Small intestine (tissue), 7 donors: ENCODE measurements around the gene PIANP. TPM values are rescaled to one million over a fixed set of nuclear protein-coding genes. Genes with fewer than 3 reads are reported as not detected.

Experiments used
- DNase-seq, 2 donors: peaks; one replicate each; pipeline versions ENCODE4 v3.0.0 to v3.0.0-alpha.2; 2013
- FAIRE-seq: peaks from 2 replicates; lab custom pipeline; 2012; peaks lifted over from hg19 to GRCh38; lab: Jason Lieb, UNC
- H3K27ac ChIP-seq, 3 donors: one replicate each; pipeline ENCODE4 v1.5.1; 2013; ENCODE audit warnings: low read length in 2 of 3, mild to moderate bottlenecking in 2 of 3, control low read depth in 1 of 3, inconsistent platforms in 1 of 3, low read depth in 1 of 3, moderate library complexity in 1 of 3
- H3K27me3 ChIP-seq, 3 donors: one replicate each; pipeline ENCODE4 v1.6.1; 2013; ENCODE audit warnings: low read length in 3 of 3, inconsistent platforms in 1 of 3; ENCODE audit not compliant: control insufficient read depth in 3 of 3, insufficient read depth in 3 of 3
- H3K36me3 ChIP-seq, 3 donors: one replicate each; pipeline ENCODE4 v1.6.1; 2013; ENCODE audit warnings: low read length in 3 of 3, inconsistent platforms in 1 of 3, low read depth in 1 of 3, mild to moderate bottlenecking in 1 of 3, moderate library complexity in 1 of 3; ENCODE audit not compliant: control insufficient read depth in 3 of 3, insufficient read depth in 2 of 3
- H3K4me1 ChIP-seq, 3 donors: one replicate each; pipeline ENCODE4 v1.6.1; 2013; ENCODE audit warnings: low read length in 2 of 3, inconsistent platforms in 1 of 3, low read depth in 1 of 3, mild to moderate bottlenecking in 1 of 3, moderate library complexity in 1 of 3; ENCODE audit not compliant: control insufficient read depth in 3 of 3, insufficient read depth in 2 of 3
- H3K4me3 ChIP-seq, 3 donors: one replicate each; pipeline ENCODE4 v1.5.1; 2013; ENCODE audit warnings: low read length in 3 of 3, control low read depth in 1 of 3, inconsistent platforms in 1 of 3, low read depth in 1 of 3, mild to moderate bottlenecking in 1 of 3, moderate library complexity in 1 of 3
- H3K9me3 ChIP-seq, 2 donors: one replicate each; pipeline ENCODE4 v1.6.1; 2013; ENCODE audit warnings: low read depth in 1 of 2, low read length in 1 of 2; ENCODE audit not compliant: control insufficient read depth in 2 of 2, insufficient read depth in 1 of 2
- WGBS, 3 donors: extraction: QIAGEN DNeasy Blood & Tissue Kit; methylation state at CpG; one replicate each; pipeline ENCODE4 v1.1.7; 2013; 5-methylcytosine and 5-hydroxymethylcytosine counted together
- polyA plus RNA-seq, 4 donors: library from polyadenylated mRNA; stranded (reverse) in 3 of 4; unstranded in 1 of 4; fragments of 200-250 nt in 3 of 4; fragments of 120-200 nt in 1 of 4; gene quantifications; one replicate each; pipeline versions ENCODE4 v1.2.1 to v1.2.3, GENCODE V29; 2013
- donor health status: healthy with polysubstance abuse.
- donor health status: control.
- donor health status: control.
- donor health status: Bipolar disorder and iron deficiency.
- donor health status: healthy.

PIANP gene
- polyA plus RNA-seq, 4 donors = 1.7 to 3.4 TPM; not detected in 2

GRCh38 chr12:6735448-6736191, 35.0 kb upstream of the PIANP start:
- H3K36me3 ChIP-seq = peaks cover 0 to 25% (median 0%) of the 10 kb centered on the region in 3 donors
- 43 to 45% (median 44%) methylated on average over 8 of the region's 8 CpGs for WGBS, 3 donors
- peak overlapping the region in 1 of 3 donors; percentile 8 for H3K27ac ChIP-seq
- peaks cover 0 to 10% (median 2%) of the 10 kb centered on the region in 3 donors for H3K4me1 ChIP-seq
- no peaks in the 10 kb centered on the region for H3K27me3 ChIP-seq
- H3K9me3 ChIP-seq = no peaks in the 10 kb centered on the region
- FAIRE-seq (no peak), DNase-seq (peak; percentile 63 to 67)
- H3K4me3 ChIP-seq = no peak overlapping the region

GRCh38 chr12:6734506-6735387, 34.1 kb upstream of the PIANP start:
- FAIRE-seq (no peak), DNase-seq (peak; percentile 61 to 73)
- no peaks in the 10 kb centered on the region for H3K9me3 ChIP-seq
- 62 to 74% (median 70%) methylated on average over 10 of the region's 10 CpGs for WGBS, 3 donors
- no peak overlapping the region for H3K4me3 ChIP-seq
- H3K4me1 ChIP-seq = peaks cover 0 to 10% (median 2%) of the 10 kb centered on the region in 3 donors
- H3K36me3 ChIP-seq = peaks cover 1 to 34% (median 2%) of the 10 kb centered on the region in 3 donors
- no peaks in the 10 kb centered on the region for H3K27me3 ChIP-seq
- peak overlapping the region in 2 of 3 donors; percentile 8 to 60 for H3K27ac ChIP-seq

- no peaks in the 10 kb centered on the region for H3K27me3 ChIP-seq
- no peak overlapping the region for H3K4me3 ChIP-seq
- peaks cover 0 to 8% (median under 1%) of the 10 kb centered on the region in 3 donors for H3K4me1 ChIP-seq
- H3K9me3 ChIP-seq = no peaks in the 10 kb centered on the region
- peaks cover 5 to 53% (median 8%) of the 10 kb centered on the region in 3 donors for H3K36me3 ChIP-seq
- FAIRE-seq (no peak), DNase-seq (no peak)
- H3K27ac ChIP-seq = no peak overlapping the region
- 91 to 97% (median 92%) methylated on average over 8 of the region's 8 CpGs for WGBS, 3 donors
These were observed 29.6 kb upstream of the PIANP start for GRCh38 chr12:6730169-6730568.

GRCh38 chr12:6729186-6729585, 28.6 kb upstream of the PIANP start:
- Histone ChIP-seq H3K4me3 (no peak overlapping the region), H3K4me1 (peaks cover 0 to 7% (median 5%) of the 10 kb centered on the region in 3 donors), H3K27me3 (no peaks in the 10 kb centered on the region), H3K9me3 (no peaks in the 10 kb centered on the region), H3K36me3 (peaks cover 5 to 51% (median 8%) of the 10 kb centered on the region in 3 donors), H3K27ac (no peak overlapping the region)
- no peak for DNase-seq
- 96 to 97% (median 96%) methylated on average over 18 of the region's 18 CpGs for WGBS, 3 donors
- no peak for FAIRE-seq

DNA sequence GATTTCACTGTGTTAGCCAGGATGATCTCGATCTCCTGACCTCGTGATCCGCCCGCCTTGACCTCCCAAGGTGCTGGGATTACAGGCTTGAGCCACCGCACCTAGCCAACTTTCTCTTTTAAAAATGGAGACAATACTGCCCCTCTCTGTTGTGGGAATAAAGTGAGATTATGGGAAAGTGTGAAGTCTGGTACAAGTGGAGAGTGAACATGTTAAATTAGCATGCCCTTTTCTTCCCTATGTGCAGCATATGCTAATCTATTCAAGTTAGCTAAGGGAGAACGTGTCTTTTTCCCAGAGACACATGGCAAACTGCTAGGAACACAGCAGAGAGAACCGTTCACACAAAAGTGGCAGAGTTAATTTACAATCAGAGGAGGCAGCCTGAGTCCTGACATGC, 24.7 kb upstream of the PIANP start:
- DNase-seq = no peak
- H3K4me1 ChIP-seq = peaks cover 0 to 7% (median 5%) of the 10 kb centered on the region in 3 donors
- no peak overlapping the region for H3K4me3 ChIP-seq
- FAIRE-seq = no peak
- H3K27ac ChIP-seq = no peak overlapping the region
- 90 to 94% (median 94%) methylated on average over 7 of the region's 7 CpGs for WGBS, 3 donors
- no peaks in the 10 kb centered on the region for H3K27me3 ChIP-seq
- no peaks in the 10 kb centered on the region for H3K9me3 ChIP-seq
- H3K36me3 ChIP-seq = peaks cover 5 to 25% (median 8%) of the 10 kb centered on the region in 3 donors

DNA sequence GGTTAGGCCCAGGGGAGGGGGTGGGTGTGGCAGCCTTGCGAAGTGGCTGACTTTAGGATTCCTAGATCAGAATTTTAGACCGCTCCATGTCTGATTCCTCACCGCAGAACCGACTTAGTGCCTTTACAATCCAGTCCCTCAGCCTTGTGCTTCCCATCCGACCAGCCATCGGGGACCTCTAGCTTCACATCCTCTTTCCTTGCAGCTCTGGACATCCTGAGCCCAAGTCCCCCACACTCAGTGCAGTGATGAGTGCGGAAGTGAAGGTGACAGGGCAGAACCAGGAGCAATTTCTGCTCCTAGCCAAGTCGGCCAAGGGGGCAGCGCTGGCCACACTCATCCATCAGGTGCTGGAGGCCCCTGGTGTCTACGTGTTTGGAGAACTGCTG, 23.8 kb upstream of the PIANP start:
- Histone ChIP-seq H3K27me3 (no peaks in the 10 kb centered on the region), H3K36me3 (peaks cover 1 to 16% (median 5%) of the 10 kb centered on the region in 3 donors), H3K27ac (peak overlapping the region; percentile 85 to 94 (median 89)), H3K4me1 (peaks cover 0 to 7% (median 5%) of the 10 kb centered on the region in 3 donors), H3K9me3 (no peaks in the 10 kb centered on the region), H3K4me3 (peak overlapping the region; percentile 35 to 77 (median 67))
- DNase-seq (no peak), FAIRE-seq (no peak)
- WGBS, 3 donors = 12 to 30% (median 16%) methylated on average over 10 of the region's 10 CpGs

DNA sequence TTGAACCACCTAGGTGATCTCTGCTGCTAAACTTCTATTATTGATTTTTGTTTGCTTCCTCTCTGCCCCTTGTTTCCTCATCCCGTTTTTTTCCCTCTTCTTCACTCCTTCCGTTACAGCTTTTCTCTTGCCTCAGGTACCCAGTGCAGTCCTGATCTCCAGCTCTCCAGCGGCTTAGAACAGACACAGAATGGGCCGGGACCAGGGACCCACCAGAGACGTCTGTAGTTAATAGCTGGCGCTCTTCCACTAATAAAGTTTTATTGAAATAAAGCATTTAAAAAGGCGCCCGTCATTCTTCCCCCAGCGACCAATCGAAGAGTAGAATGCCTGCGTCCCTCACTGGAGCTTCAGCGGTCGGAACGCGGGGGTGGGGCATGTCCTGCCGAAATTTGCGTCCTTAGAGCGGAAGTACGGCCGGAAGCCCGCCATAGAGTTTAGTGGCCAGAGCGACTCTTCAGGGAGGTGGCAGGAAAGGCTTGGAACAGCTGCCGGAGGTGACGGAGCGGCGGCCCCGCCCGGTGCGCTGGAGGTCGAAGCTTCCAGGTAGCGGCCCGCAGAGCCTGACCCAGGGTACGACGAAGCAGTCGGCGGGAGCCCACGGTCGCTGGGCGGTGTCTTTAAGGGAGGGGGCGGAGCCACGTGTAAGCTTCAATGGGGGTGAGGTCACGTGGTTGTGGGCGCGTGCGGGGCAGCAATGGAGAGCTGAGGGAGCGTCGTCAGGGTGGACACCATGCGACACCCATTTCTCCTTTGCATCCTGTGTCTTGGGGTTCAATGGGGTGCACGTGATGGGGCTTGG, 23.2 kb upstream of the PIANP start, which contains the start of gene COPS7A:
TSS of gene COPS7A (plus strand) at position 440 of the 802 bp plus-strand sequence. CDS start 611 bp downstream, outside the sequence.
- no peaks in the 10 kb centered on the region for H3K9me3 ChIP-seq
- WGBS, 3 donors = 0 to 1% (median 0%) methylated on average over 48 to 49 of the region's 49 CpGs
- peaks cover 0 to 7% (median 5%) of the 10 kb centered on the region in 3 donors for H3K4me1 ChIP-seq
- H3K36me3 ChIP-seq = peaks cover 0 to 11% (median under 1%) of the 10 kb centered on the region in 3 donors
- peak; percentile 84 for FAIRE-seq
- H3K27ac ChIP-seq = peak within 1 kb of the TSS; percentile 85 to 94 (median 89)
- peak; percentile 99 for DNase-seq
- no peaks in the 10 kb centered on the region for H3K27me3 ChIP-seq
- peak within 1 kb of the TSS; percentile 35 to 77 (median 67) for H3K4me3 ChIP-seq
